ENCODE results near the gene AMBRA1. TPM values are rescaled to one million over a fixed set of nuclear protein-coding genes. Genes with fewer than 3 reads are reported as not detected.

Gene AMBRA1
- total and polyA plus RNA-seq, 2 donors (not counting 3 experiments of a cell fraction or from before 2014, with no cell fraction given): 18.4 to 32.4 TPM

DNA sequence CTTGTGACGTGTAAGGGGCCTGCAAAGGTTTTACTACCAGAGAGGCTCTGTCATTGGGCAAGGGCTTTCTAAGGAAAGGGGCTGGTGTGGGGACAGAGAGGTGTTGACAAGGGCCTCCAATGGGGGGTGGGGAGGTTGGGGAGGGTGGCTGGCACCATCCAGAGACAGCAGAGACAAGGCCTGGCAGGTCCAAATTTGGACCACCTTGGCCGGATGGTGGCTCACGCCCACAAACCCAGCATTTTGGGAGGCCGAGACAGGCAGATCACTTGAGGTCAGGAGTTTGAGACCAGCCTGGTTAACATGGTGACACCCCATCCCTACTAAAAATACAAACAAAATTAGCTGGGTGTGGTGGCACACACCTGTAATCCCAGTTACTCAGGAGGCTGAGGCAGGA, 200.1 kb downstream of the AMBRA1 start:
- no peak overlapping the region for H3K27ac ChIP-seq (ENCODE audit: insufficient read depth, low read depth, low read length)
- dilution Hi-C loops (cut with MboI; ENCODE audit: extremely low pct_ligation_motif_present, low sequenced_read_pairs) (no loop called here), intact Hi-C loops (cut with micrococcal nuclease) (no loop called here)
- no peaks in the 10 kb centered on the region for H3K9me1 ChIP-seq (replicated peaks; ENCODE audit: control insufficient read depth, extremely low read depth, insufficient read depth, low read length)
- H4K20me1 ChIP-seq (replicated peaks; ENCODE audit: control insufficient read depth, extremely low read depth, insufficient read depth, low read length): no peaks in the 10 kb centered on the region
- DNase-seq (ENCODE audit: low read depth, low spot score) (no peak), FAIRE-seq (no peak)
- H2AFZ ChIP-seq (ENCODE audit: low read depth, low read length): no peak overlapping the region
- no peak overlapping the region for H3K4me3 ChIP-seq (replicated peaks in 1 of 3; ENCODE audit: insufficient read depth in 1 of 3, low read depth in 1 of 3, low read length in 3 of 3)
- H3K9me3 ChIP-seq (replicated peaks; ENCODE audit: control insufficient read depth, insufficient read depth, low read length): no peaks in the 10 kb centered on the region
- CTCF ChIA-PET: interaction anchor here (2.6 to 7.2 kb wide), 2 partner anchors 97 to 145 kb away, joined by 23 to 99 read pairs; no protein-coding TSS in a partner anchor
- H3K36me3 ChIP-seq (ENCODE audit: control insufficient read depth in 2 of 2, extremely low read depth in 1 of 2, insufficient read depth in 2 of 2, low read length in 2 of 2): peaks cover 0 to 17% of the 10 kb centered on the region in 2 experiments
- H3K4me2 ChIP-seq (ENCODE audit: insufficient read depth, low read length): no peak overlapping the region
- BruUV-seq (replicated peaks): no TSS peak
- H3K9ac ChIP-seq (replicated peaks; ENCODE audit: extremely low read depth, insufficient read depth, low read length): no peak overlapping the region
- peaks cover 3% of the 10 kb centered on the region for H3K4me1 ChIP-seq (ENCODE audit: control insufficient read depth, extremely low read depth, insufficient read depth, low read length)
- peaks cover 14 to 25% of the 10 kb centered on the region in 2 experiments for H3K27me3 ChIP-seq (ENCODE audit: control insufficient read depth in 2 of 2, insufficient read depth in 2 of 2, low read length in 2 of 2)
- POLR2A ChIA-PET: no interaction called here
- H3K79me2 ChIP-seq (ENCODE audit: control insufficient read depth, insufficient read depth, low read length): no peaks in the 10 kb centered on the region
- TF ChIP-seq EZH2 (IDR thresholded peaks at IDR 0.05; ENCODE audit: borderline replicate concordance, low read depth, low read length, severe bottlenecking) (no peak), JUN (IDR thresholded peaks at IDR 0.05; ENCODE audit: borderline replicate concordance, insufficient read depth, insufficient read length, low read depth) (no peak), POLR2AphosphoS5 (IDR thresholded peaks at IDR 0.05; ENCODE audit: insufficient read depth, low read depth, low read length) (no peak), FOS (IDR thresholded peaks at IDR 0.05; ENCODE audit: borderline replicate concordance, insufficient read depth, low read length) (no peak), GATA2 (IDR thresholded peaks at IDR 0.05; ENCODE audit: insufficient read depth, insufficient read length, low read depth, low read length) (no peak), POLR2A (IDR thresholded peaks at IDR 0.05; ENCODE audit: low read depth, low read length) (no peak), MYC (IDR thresholded peaks at IDR 0.05; ENCODE audit: low read depth, low read length) (no peak)
- TF ChIP-seq, protein P1, sequence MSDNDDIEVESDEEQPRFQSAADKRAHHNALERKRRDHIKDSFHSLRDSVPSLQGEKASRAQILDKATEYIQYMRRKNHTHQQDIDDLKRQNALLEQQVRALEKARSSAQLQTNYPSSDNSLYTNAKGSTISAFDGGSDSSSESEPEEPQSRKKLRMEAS (IDR thresholded peaks at IDR 0.05; ENCODE audit: insufficient read depth, insufficient read length): no peak
- TF ChIP-seq, protein P2, sequence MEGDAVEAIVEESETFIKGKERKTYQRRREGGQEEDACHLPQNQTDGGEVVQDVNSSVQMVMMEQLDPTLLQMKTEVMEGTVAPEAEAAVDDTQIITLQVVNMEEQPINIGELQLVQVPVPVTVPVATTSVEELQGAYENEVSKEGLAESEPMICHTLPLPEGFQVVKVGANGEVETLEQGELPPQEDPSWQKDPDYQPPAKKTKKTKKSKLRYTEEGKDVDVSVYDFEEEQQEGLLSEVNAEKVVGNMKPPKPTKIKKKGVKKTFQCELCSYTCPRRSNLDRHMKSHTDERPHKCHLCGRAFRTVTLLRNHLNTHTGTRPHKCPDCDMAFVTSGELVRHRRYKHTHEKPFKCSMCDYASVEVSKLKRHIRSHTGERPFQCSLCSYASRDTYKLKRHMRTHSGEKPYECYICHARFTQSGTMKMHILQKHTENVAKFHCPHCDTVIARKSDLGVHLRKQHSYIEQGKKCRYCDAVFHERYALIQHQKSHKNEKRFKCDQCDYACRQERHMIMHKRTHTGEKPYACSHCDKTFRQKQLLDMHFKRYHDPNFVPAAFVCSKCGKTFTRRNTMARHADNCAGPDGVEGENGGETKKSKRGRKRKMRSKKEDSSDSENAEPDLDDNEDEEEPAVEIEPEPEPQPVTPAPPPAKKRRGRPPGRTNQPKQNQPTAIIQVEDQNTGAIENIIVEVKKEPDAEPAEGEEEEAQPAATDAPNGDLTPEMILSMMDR (IDR thresholded peaks at IDR 0.05; ENCODE audit: extremely low read depth in 1 of 2, insufficient read depth in 1 of 2, low read depth in 1 of 2, low read length in 2 of 2): no peak
